Endometrium (tissue), 2 donors: ENCODE data around the gene GLRX5.

Source experiments
- FAIRE-seq: peaks from 2 replicates; lab custom pipeline; 2012; peaks lifted over from hg19 to GRCh38; lab: Jason Lieb, UNC
- donor health status: control.
- donor health status: control.

The GLRX5 gene

DNA sequence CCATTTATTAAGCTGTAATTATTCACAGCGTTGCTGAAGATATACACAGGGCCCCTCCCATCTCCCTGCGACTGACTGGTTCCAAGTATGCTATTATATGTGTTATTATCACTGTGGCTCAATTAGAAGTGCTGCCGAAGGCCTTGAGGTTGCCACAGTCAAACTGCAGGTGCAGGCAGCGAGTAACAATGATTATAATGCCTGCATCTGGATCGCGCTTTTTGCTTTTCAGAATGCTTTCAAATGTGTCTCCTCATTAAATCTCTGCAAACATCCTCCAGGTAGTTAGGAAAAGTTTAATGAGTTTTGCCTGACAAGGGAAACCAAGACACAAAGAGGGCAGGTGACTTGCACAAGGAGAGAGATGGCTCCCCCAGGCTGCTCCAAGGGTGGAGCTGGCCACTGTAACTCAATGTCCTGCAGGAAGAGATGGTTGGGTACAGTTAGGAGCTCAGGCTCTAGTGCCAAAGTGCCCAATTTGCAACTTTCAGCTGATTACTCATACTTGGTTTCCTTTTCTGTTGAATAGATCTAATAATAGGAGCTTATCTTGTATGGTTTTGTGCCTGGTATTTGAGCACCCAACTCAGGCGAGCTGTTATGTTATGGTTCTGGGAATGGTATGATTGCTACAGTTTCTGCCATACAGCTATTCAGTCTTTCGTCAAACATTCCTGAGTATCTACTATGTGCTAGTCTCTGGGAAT lies 16.7 kb upstream of the GLRX5 start:
- no peak for FAIRE-seq

DNA sequence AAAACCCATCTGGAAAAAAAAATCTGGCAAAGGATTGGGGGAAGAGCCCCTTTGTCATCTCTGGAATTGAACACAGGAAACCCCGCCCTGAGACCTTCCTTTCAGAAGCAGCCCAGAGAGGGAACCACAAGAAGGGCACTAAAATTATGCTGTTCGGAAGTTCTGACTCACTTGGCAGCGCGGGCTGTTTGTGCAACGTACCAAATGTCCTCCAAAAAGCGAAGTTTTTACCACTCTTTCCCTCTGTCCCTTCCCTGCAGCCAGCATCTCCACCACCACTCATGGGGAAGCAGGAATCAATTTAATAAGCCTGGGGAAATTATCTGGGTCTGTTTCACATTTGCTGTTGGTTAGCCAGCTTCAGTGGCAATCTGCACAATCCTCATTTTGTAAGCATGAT lies 15.2 kb upstream of the GLRX5 start:
- FAIRE-seq, result no peak

DNA sequence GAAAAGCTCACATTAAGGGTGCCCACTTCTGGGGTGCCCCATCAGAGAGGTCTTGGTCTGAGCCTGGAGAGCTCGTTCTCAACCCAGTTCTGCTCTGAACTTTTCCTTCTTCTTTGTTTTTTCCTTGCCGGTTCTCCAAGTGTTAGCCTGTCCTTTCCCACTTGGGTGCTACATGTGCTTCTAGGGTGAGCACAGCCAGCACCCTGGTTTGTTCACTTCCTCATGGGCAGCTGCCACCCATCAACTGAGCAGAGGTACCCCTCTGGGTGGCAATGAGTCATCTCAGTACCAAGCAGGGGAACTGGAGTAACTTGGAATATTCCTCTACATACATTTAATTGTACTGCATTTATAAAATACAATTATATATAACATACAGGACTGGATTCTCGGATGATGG lies 14.5 kb upstream of the GLRX5 start:
- FAIRE-seq, result no peak

DNA sequence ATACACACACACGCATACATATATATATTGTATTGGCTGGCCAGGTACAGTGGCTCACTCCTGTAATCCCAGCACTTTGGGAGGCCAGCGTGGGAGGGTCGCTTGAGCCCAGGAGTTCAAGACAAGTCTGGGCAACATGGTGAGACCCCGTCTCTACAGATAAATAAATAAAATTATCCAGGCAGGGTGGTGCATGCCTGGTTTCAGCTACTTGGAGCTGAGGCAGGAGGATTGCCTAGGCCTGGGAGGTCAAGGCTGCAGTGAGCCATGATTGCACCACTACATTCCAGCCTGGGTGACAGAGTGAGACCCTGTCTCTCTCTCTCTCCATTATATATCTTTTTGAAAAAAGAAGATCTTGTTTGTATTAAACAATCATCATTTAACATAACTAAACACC lies 13.8 kb upstream of the GLRX5 start:
- no peak for FAIRE-seq

DNA sequence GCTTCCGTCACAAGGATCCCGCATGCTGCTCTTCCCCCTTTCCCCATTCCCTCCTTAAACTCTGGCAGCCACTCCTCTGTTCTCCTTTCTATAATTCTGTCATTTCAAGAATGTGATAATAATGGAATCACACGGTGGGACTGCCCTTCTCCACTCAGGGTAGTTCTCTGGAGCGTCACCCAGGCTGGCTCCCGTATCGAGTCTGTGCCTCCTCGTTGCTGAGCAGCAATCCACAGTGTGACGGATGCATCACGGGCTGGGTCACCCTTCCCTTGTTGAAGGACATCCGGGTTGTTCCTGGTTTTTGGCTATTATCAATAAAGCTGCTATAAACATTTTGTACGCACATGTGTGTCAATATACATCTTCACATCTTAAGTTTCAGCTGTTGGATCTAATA lies 12.7 kb upstream of the GLRX5 start:
- FAIRE-seq, result no peak

DNA sequence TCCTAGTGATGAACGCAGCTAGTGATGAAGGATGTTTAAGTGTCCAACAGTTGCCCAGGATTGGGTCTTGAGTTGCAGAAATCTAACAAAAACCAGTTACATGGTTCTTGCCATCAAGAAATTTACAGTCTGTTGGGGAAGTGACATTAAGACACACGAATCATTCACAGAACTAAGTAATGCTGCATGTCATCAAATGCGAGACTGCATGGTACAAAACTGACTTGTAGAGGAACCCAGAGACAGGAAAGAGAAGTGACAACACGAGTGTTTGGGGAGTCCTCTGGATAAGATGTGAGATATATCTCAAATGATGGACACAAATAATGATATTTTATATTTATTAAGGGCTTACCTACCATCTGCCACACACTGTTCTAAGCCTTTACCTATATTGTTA lies 12.3 kb upstream of the GLRX5 start:
- FAIRE-seq, result no peak

DNA sequence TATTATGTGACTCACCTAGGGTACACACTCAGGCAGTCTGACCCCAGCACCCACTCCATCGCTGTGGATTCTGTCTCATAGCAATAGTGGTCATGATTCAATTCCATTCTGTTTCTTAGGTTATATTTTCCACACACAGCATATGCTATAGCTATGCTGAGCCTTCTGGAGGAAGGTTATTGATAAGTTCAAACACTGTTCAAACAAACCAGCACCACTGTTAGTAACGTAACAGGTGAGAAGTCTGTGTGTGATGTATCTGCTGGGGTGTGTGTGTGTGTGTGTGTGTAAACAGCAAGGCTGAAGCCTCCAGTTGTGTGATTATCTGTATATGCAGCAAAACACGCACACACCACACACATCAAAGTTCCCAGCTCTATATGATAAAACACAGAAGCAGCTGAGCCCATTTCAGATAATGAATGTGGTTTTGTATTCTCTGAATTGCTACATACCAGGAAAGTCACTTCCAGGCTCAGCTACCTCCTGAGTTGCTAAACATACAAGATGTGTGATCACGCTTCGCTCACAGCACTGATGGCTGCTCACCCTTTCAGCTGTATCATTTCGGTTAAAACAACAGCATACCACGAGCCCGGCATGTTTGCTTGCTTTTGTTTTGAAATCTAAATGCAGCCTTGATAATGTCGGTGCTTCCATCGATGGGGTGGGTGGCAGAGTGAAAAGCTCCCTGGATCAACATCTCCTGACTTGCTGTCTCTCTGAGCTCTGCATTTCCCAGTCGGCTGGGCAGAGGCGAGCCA lies 11.6 kb upstream of the GLRX5 start:
- no peak for FAIRE-seq

DNA sequence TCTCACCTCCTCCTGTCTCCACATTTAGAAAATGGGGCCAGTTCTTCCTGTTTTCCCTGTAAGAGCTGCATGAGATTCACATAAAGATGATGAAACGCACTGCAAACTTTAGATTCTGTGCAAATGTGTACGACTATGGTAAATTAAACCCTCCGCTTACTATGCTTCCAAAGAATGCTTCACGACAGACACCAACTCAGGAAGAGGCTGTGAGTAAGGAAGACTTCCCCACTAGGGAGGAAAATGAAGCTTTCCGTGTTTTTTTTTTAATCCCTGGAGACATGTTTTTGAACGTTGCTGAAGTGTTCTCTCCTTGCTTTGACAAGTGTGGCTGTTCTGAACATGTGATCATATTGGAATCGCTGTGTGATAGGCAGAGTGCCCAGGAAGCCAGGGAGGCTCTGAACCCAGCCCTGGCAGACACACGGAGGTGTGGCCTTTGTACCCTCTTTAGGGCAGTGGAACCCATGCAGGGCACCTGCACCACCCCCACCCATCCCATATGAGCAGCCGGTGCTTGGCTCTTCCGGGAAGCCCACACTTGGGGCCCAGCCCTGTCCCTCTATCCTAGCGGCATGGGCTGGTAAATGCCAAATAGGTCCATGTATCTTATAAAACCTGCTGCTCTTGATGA lies 10.9 kb upstream of the GLRX5 start:
- FAIRE-seq, result no peak

DNA sequence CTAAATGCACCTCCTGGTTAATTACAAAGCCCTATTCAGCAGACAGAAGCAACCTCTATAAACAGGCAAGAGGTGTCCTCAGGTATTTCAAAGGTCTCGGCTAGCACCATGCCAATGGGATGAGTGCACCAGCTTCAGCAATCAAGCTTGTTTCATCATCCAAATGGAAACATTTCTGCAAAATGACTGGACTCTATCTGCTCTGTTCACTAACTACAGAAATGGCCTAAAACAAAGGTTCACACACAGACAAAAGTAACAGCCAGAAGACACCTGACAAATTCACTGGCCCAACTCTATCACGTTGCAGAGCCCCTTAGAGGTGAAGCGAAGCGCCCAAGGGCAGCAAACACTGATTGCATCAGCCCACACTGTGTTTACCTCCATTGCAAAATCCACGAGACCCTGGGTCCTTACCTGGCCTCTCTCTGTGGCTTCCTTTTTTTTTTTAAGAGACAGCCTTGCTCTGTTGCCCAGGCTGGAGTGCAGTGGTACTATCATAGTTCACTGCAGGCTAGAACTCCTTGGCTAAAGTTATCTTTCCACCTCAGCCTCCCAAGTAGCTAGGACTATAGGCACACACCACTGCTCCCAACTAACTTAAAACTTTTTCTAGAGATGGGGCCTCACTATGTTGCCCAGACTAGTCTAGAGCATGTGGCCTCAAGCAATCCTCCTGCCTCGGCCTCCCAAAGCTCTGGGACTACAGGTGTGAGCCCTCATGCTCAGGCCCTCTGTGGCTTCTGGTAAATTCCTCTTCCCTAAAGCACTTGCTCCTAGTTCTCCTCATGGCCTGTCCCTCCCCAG lies 9.9 kb upstream of the GLRX5 start:
- FAIRE-seq, result no peak

DNA sequence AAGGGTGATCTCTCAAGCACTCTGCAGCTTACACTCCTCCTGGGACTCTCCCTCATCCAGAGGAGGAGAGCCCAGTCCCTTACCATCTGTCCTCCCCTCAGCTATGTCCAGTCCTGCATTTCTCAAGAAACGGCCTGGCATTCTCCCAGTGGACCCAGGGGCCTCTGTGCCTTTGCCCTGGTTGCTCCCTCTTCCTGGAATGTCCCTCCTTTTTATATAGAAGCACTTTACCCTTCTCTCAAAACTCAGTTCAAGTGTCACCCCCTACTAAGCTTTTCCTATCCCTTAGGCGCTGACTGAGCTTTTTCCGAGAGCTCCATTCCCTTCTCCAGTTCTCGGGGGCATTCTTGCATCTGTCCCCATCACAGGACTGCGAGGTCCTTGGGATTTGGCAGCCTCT lies 8.9 kb upstream of the GLRX5 start:
- no peak for FAIRE-seq

DNA sequence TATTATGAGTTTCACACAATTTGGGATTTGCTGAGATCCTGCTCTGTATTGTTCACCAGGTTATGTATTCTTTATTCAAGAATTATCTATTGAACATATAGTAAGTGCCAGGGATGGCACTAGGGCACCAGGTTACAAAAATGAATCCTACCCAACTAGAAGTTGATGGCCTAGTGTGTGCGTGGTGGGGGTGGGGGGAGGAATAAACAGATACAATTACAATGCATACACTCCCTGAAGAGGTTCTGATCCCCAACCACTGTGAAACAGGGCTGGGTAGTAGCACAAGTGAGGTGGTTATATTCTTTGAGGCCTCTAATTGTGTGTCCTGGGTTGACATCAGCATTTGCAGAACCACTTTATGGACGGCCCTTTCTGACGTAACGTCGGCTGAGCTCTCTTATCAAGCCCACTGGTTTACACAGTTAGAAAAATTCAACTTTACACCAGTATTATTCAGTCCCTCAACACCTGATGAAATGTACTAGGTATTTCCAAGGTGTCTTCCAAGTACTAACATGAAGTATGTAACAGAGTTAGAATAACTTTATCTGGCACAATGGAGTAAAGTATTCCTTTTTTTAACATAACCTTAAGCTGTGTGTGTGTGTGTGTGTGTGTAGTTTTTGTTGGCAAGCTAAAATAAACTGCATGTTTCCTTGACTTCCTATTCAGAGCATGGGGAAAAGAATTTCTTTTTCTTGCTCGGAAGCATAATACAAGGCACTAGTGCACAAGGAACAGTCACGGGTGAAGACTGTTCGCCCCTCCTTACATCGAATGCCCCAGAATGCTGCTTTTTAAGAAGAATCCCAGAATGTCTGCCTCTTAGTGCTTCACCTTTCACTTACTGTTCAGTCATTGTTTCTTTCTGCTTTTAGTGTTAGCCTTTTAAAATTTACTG lies 8.1 kb upstream of the GLRX5 start:
- FAIRE-seq, result no peak

DNA sequence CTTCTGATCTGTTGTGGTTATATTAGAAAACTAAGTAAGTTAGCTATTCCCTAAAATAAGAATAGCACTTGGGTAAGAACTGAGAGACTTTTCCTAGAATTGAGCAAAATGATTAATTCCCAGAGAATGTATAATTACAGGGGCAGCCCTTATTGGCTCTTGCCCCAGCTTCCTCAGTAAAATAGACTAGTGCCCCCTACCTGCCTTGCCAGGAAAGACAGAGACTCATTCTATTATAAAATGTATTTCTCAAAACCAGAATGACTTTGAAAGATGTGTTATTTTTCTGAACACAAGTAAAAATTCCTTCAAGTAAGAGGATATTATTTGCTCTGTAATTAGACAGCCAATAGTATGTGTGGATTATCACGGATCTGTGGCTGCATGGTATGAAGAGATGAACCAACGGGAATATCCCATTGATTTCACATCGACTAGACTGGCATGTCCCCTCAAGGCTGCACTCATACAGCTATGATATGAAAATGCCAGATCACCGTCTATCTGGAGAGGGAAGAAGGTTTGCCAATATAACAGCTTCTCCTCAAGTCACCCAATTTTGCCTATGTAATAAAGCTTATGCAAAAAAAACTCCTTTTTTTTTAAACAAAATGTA lies 7.4 kb upstream of the GLRX5 start:
- no peak for FAIRE-seq

DNA sequence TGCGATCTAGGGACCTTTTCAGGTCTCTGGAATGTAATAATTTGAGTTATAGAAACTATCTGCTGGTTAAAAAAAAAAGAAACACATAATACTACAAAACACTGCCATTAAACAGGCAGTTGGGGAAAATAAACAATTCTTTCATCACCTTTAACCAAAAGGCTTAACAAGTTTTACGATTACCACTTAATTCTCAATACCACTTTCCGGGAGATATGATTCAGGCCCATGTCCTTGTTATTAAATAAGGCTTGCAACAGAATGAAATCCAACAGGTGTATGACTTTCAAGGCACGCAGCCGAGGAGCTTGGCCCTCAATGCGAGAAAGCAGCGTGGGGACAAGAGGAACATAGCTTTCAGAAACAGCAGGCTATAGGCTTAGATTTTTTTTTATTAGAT lies 5.6 kb upstream of the GLRX5 start:
- no peak for FAIRE-seq

DNA sequence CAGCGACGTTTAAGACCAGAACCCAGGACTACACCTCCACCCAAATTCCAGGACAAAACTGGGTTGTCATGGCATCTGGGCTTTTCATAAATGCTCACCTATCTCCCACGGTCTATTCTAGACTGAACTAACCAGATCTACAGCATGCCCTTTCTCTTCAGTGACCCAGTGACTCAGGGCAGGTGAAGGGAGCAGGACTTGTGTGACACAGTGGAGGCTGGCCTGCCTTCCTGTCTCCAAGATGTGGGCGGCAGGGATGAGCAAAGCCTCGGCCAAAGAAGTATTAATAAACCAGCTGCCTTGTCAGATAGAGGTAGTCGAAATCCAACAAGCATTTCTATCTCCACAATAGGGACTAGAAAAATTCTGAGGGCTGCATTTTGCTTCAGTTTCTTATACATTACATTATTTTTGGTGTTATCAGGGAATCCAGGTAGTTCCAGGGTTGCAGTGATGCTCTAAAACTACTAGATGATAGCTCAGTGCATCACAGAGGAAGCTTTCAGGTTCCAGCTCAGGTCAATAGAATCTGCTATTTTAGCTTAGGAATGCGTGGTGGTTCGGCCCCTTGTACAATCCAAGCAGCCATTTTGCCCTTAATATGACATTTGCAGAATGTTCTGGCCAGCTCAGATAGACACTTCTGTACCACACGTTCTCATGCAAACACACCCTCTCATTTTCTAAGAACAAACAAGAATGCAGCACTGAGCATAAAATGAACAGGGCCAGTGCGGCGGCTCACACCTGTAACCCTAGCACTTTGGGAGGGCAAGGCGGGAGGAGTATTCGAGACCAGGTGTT lies 4.2 kb upstream of the GLRX5 start:
- FAIRE-seq, result no peak

DNA sequence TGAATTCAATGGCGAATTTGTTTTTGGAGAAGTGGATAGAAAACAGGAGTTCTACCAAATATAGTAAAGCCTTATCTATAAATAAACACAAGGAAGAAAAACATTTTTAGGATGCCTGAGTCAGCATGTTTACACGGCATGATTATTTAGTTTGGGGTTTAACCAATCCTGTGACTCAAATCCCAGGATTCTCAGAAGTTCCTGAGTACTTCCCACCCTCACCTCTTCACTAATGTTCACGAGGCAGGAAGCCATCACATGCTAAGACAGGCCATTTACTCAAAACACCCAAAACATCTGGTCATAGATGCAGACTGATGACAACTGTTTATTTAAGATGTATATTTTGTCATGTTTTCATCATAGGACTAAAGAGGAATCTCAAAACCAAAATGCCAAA lies 3.4 kb upstream of the GLRX5 start:
- no peak for FAIRE-seq

DNA sequence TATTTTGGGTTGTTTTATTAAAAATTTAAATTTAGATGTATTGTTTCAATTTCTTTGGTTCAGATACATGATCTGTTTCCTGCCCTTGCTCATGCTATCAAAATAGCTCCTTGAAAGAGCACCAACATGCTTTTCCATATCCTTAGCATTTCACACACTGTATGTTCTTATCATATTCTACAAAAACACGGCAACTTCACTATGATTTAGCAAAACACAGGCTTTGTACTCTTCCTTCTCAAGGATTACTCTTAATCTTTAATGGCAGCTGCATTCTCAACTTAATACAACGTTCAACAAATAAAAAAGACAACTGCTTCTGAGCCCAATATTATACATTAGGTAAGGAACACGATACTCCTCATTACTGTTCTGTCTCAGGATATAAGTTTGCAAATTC lies 2.9 kb upstream of the GLRX5 start:
- no peak for FAIRE-seq

DNA sequence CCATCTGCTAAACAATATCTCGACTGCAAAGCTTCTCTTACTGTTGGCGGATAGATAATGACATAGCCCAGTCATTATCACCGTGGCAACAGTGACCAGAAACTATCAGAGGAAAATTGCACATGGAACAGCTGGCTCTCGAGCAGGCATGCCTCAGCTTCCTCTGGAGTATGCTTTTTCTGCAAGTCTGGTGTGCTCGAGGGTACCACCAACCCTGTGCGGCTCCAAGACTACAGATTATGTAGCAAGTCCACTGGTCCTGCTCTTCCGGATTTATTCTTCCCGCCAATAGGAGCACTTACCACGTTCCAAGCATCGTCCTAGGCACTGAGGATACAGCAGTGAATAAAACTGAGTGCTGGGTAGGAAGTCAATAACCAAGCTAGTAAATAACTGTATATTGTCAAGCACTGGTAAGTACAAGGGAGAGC lies 1.4 kb upstream of the GLRX5 start:
- no peak for FAIRE-seq

DNA sequence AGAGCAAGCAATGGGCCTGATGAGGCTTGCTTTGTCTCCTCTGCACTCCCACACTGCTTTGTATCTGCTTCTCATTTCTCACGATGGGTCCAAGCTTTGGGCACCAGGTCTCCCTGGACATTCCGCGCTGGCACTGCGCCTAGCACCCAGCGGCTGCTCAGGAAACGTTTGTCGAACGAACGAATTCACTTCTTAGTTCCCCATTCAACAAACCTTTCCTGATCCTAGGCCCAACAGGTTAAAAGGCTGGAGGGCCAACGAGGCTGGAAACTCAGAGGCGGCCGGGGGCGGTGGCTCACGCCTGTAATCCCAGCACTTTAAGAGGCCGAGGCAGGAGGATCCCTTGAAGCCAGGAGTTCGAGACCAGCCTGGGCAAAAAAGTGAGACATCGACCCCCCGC lies 1.0 kb upstream of the GLRX5 start:
- FAIRE-seq, result no peak

DNA sequence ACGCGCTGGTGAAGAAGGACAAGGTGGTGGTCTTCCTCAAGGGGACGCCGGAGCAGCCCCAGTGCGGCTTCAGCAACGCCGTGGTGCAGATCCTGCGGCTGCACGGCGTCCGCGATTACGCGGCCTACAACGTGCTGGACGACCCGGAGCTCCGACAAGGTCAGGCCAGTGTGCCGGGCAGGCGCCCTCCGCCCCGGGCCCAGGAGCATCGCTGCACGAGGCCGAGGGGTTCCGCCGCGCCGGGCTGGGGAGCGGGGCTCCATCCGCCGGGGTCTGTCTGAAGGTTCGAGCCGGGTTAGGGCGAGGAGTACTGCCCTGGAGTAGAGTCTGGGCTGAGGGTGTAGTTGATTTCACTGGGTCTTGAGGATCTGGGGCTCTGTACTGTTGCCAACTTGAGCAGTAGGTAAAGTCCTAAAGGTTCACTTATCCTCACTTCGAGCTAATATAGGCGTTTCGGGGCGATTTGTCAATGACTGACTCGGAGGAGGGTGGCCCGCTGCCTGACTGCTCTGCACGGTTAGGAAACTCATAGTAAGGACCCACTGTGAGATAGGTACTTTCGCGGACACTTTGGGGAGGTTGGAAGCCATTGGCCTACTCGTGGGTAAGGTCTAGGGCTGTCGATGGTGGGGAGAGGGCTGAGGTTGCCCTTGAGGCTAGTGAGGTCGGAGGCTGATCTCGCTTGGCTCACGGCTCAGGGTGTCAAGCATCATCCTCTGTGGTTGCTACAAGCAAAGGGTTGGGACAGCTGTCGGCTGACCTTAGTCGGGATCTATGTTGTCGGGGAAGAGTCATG lies 574 bp downstream of the GLRX5 start:
- FAIRE-seq, result no peak
